Parathyroid adenoma (tissue), 2 donors: ENCODE measurements around the gene PRKAG3.
A peak's percentile ranks its signal among the peaks of the same experiment; 100 is the strongest.

ENCODE experiments used
- H2AFZ ChIP-seq: fragments of 300-600 bp; sonication (generic); one replicate; pipeline ENCODE4 v1.7.0; 2017; ENCODE audit warnings: antibody characterized with exemption, mild to moderate bottlenecking
- H3K27ac ChIP-seq: fragments of 300-600 bp; sonication (generic); one replicate; pipeline ENCODE4 v1.7.0; 2017
- H3K27me3 ChIP-seq: fragments of 300-600 bp; sonication (generic); one replicate; pipeline ENCODE4 v1.7.0; 2017; ENCODE audit warnings: low read length; ENCODE audit not compliant: control insufficient read depth, insufficient read depth
- H3K36me3 ChIP-seq: fragments of 300-600 bp; sonication (generic); one replicate; pipeline ENCODE4 v1.7.0; 2017; ENCODE audit warnings: low read length; ENCODE audit not compliant: control insufficient read depth, insufficient read depth
- H3K4me1 ChIP-seq: fragments of 300-600 bp; sonication (generic); one replicate; pipeline ENCODE4 v1.7.0; 2017; ENCODE audit warnings: control low read depth
- H3K4me2 ChIP-seq: fragments of 300-600 bp; sonication (generic); one replicate; pipeline ENCODE4 v1.7.0; 2017; ENCODE audit warnings: low read length
- H3K4me3 ChIP-seq: fragments of 300-600 bp; sonication (generic); one replicate; pipeline ENCODE4 v1.7.0; 2017; ENCODE audit warnings: low read depth, low read length
- H3K79me2 ChIP-seq: fragments of 300-600 bp; sonication (generic); one replicate; pipeline ENCODE4 v1.7.0; 2017; ENCODE audit warnings: control low read depth
- H3K9ac ChIP-seq: fragments of 300-600 bp; sonication (generic); one replicate; pipeline ENCODE4 v1.7.0; 2017; ENCODE audit warnings: mild to moderate bottlenecking
- H3K9me3 ChIP-seq: fragments of 300-600 bp; sonication (generic); one replicate; pipeline ENCODE4 v1.7.0; 2017; ENCODE audit warnings: low read length; ENCODE audit not compliant: control insufficient read depth
- CTCF ChIP-seq: fragments of 300-600 bp; sonication (generic); IDR thresholded peaks from one replicate; pipeline ENCODE4 v1.7.0; 2017; ENCODE audit warnings: antibody characterized with exemption, mild to moderate bottlenecking
- donor health status: primary hyperparathyroidism.

Gene PRKAG3

GRCh38 chr2:218854860-218855259 lies 23.3 kb upstream of the PRKAG3 start:
- no peaks in the 10 kb centered on the region for H3K79me2 ChIP-seq
- H3K27me3 ChIP-seq = peaks cover under 1% of the 10 kb centered on the region

GRCh38 chr2:218853766-218854165 lies 22.2 kb upstream of the PRKAG3 start:
- Histone ChIP-seq H3K27me3 (no peaks in the 10 kb centered on the region), H3K9ac (no peak overlapping the region), H2AFZ (no peak overlapping the region)

More at GRCh38 chr2:218854860-218855259, 23.3 kb upstream of the PRKAG3 start:
- Histone ChIP-seq H3K4me2 (no peak overlapping the region), H3K4me3 (no peak overlapping the region), H3K4me1 (no peaks in the 10 kb centered on the region), H3K9ac (no peak overlapping the region), H2AFZ (no peak overlapping the region), H3K36me3 (no peaks in the 10 kb centered on the region), H3K27ac (no peak overlapping the region), H3K9me3 (no peaks in the 10 kb centered on the region)
- no peak for TF ChIP-seq CTCF

GRCh38 chr2:218852911-218853667 lies 21.5 kb upstream of the PRKAG3 start:
- H2AFZ ChIP-seq = no peak overlapping the region
- H3K9ac ChIP-seq = no peak overlapping the region

More at GRCh38 chr2:218853766-218854165, 22.2 kb upstream of the PRKAG3 start:
- Histone ChIP-seq H3K9me3 (no peaks in the 10 kb centered on the region), H3K27ac (no peak overlapping the region), H3K4me3 (no peak overlapping the region), H3K36me3 (no peaks in the 10 kb centered on the region), H3K79me2 (no peaks in the 10 kb centered on the region), H3K4me2 (no peak overlapping the region), H3K4me1 (no peaks in the 10 kb centered on the region)
- no peak for TF ChIP-seq CTCF

GRCh38 chr2:218851286-218851685 lies 19.7 kb upstream of the PRKAG3 start:
- no peak for TF ChIP-seq CTCF
- Histone ChIP-seq H3K27ac (no peak overlapping the region), H3K79me2 (no peaks in the 10 kb centered on the region), H3K9ac (no peak overlapping the region), H3K4me2 (no peak overlapping the region), H3K4me3 (no peak overlapping the region), H3K9me3 (no peaks in the 10 kb centered on the region), H3K27me3 (no peaks in the 10 kb centered on the region), H2AFZ (no peak overlapping the region), H3K4me1 (no peaks in the 10 kb centered on the region), H3K36me3 (no peaks in the 10 kb centered on the region)

More at GRCh38 chr2:218852911-218853667, 21.5 kb upstream of the PRKAG3 start:
- Histone ChIP-seq H3K4me2 (no peak overlapping the region), H3K27ac (no peak overlapping the region), H3K36me3 (no peaks in the 10 kb centered on the region), H3K27me3 (no peaks in the 10 kb centered on the region), H3K4me3 (no peak overlapping the region), H3K79me2 (no peaks in the 10 kb centered on the region), H3K4me1 (no peaks in the 10 kb centered on the region), H3K9me3 (no peaks in the 10 kb centered on the region)
- TF ChIP-seq CTCF = peak; percentile 68

GRCh38 chr2:218850796-218851195 lies 19.2 kb upstream of the PRKAG3 start:
- TF ChIP-seq CTCF = no peak
- H2AFZ ChIP-seq = no peak overlapping the region
- H3K27ac ChIP-seq = no peak overlapping the region
- no peaks in the 10 kb centered on the region for H3K79me2 ChIP-seq
- no peaks in the 10 kb centered on the region for H3K4me1 ChIP-seq
- no peak overlapping the region for H3K4me3 ChIP-seq
- H3K27me3 ChIP-seq = no peaks in the 10 kb centered on the region
- H3K9me3 ChIP-seq = no peaks in the 10 kb centered on the region
- no peak overlapping the region for H3K9ac ChIP-seq
- no peak overlapping the region for H3K4me2 ChIP-seq
- H3K36me3 ChIP-seq = no peaks in the 10 kb centered on the region
